Fibroblast of lung (primary cell): ENCODE data around the gene PHTF2.

Source experiments
- EZH2 ChIP-seq: IDR thresholded peaks from 2 replicates; pipeline ENCODE4 v1.5.1; 2012; ENCODE audit warnings: low read length, control low read depth, mild to moderate bottlenecking; ENCODE audit errors: missing control alignments
- TF ChIP-seq, protein P1 (sequence below), 2 donors: IDR thresholded peaks in 1 of 2; conservative IDR thresholded peaks in 1 of 2; 1 replicate in 1 of 2; 2 replicates in 1 of 2; pipeline ENCODE4 v1.5.1; 2011 to 2012; ENCODE audit warnings: low read length in 2 of 2, control low read depth in 1 of 2, inconsistent platforms in 1 of 2, low read depth in 1 of 2, mild to moderate bottlenecking in 1 of 2

DNA sequence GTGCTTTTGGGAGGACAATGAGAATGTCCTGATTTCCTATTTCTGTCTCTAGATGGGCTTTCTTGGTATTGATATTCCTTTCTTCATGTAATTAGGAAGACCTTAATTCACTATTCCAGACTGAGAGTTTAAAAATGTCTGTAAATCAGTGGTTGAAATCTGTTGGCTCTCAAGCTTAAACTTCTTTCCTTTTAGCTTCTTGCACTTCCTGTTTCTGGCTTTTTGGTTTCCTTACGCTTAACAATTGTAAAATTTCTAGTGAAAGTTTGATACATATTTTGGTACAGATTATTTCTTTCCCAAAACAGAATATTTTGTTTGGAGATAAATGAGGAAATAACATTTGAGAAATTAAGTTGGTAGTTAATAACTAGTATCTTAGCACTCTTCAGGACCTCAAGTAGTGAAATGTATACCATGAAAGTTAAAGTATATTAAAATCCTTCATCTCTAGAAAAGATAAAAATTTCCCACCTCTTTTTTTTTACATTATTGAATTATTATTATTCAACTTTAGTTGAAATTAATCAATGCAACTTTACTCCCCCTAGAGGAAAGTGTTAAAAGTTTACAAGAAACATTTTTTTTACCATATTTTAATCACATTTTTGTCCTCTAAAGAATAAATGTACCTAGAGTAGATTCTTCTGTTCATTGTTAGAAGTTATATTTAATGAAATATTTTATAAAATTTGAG lies 137.2 kb downstream of the PHTF2 start:
- TF ChIP-seq EZH2: no peak
- TF ChIP-seq, protein P1, sequence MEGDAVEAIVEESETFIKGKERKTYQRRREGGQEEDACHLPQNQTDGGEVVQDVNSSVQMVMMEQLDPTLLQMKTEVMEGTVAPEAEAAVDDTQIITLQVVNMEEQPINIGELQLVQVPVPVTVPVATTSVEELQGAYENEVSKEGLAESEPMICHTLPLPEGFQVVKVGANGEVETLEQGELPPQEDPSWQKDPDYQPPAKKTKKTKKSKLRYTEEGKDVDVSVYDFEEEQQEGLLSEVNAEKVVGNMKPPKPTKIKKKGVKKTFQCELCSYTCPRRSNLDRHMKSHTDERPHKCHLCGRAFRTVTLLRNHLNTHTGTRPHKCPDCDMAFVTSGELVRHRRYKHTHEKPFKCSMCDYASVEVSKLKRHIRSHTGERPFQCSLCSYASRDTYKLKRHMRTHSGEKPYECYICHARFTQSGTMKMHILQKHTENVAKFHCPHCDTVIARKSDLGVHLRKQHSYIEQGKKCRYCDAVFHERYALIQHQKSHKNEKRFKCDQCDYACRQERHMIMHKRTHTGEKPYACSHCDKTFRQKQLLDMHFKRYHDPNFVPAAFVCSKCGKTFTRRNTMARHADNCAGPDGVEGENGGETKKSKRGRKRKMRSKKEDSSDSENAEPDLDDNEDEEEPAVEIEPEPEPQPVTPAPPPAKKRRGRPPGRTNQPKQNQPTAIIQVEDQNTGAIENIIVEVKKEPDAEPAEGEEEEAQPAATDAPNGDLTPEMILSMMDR (conservative IDR thresholded peaks at IDR 0.05 in 1 of 2, IDR thresholded peaks at IDR 0.05 in 1 of 2; ENCODE audit: low read depth in 1 of 2, low read length in 2 of 2): peak in 1 of 2 donors; percentile 12
